A549 treated with DMSO at 1 μM for 4 hours (cell line): ENCODE data around the gene MRPL42. TPM values are rescaled to one million over a fixed set of nuclear protein-coding genes. Genes with fewer than 3 reads are reported as not detected.

Experiments used
- total RNA-seq: library from RNA; stranded (reverse); fragments of 200-300 nt; extraction: Qiagen RNA extraction; gene quantifications from 5 replicates; pipeline ENCODE4 v1.2.3, GENCODE V29; 2022; ENCODE audit warnings: low read depth

The MRPL42 gene
- total RNA-seq = 49.5 to 59.2 TPM (median 56.0 TPM) in 5 replicates

DNA sequence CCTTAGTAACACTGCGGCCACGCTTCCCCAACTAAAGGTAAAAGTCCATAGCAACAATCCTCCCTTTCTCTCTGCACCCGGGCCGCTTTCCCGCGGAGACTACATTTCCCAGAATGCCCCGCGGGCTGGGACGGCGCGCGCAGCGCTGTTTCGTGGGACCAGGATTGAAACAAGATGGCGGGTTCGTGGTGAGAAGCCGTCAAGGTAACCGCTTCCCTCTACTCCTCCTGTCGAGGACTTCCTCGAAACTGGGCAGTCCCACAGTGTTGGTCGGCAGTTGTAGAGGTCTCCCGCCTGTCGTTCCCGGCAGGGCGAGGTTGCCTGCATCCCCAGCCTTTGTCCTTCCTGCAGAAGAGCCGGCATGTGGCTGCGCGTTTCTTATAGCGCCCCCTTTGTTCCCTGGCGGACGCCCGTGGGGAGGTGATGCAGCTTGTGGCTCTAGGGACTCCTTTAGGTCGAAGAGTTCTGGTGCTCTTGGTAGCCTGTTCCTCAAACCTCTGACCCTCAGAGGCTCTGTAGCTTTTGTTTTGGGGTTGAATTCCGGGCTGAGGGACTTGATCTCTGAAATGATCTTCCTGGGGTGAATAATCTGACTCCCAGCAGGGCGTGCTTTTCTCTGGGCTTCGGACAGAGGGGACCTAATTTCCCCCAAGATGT, at the start of gene MRPL42:
MRPL42 (plus strand) TSS at position 164 of the 657 bp plus-strand sequence. CDS start 1,772 bp downstream, outside the sequence.

DNA sequence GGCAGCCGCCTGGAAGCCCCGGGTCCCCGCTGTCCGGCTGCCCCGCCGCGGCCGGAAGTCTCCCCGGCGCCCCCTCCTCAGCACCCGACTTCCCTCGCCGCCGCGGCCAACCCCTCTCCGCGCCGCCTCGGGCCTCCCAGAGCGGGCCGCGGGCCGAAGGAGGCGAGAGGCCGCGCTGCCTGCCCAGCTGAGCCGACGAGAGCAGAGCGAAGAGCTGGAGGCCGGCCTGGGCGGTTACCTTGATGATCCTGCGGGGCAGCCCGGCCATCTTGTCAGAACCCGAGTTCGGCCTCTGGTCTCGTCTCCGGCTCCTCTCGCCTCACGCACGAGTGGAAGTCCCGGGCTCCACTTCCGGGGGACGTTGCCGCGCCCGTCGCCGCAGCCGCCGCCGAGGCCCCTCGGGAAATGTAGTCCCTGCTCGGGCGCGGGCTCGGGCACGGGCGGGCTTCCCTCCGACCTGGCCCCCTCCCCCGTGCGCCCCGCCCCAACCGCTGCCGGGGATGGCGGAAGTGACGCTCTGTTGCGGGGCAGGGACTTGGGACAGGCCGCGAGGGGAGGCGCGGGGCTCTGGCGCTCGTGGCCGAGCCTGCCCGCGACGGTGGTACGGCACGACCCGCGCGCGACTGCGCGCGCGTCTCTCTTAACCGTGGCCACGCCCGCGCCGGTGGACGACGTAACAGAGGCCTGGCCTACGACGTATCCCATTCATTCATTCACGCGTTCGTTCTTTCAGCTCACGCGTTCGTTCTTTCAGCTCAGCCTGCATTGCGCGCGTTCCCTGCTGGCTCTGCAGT, 25.5 kb upstream of the MRPL42 start, which contains the start of gene UBE2N:
UBE2N (minus strand) TSS at position 331 of the 794 bp plus-strand sequence; CDS start at position 268, 63 bp downstream.

Other genes starting within 250 kb of the MRPL42 start
- 27.5 to 42.1 TPM (median 35.5 TPM) in 5 replicates for gene NUDT4, start 89.6 kb upstream of the MRPL42 start, total RNA-seq
- gene UBE2N, start 25.6 kb upstream of the MRPL42 start, total RNA-seq = 158 to 184 TPM (median 176 TPM) in 5 replicates
- 23.1 to 32.3 TPM (median 27.1 TPM) in 5 replicates for gene SOCS2, start 105.2 kb downstream of the MRPL42 start, total RNA-seq
- gene CRADD, start 209.9 kb downstream of the MRPL42 start, total RNA-seq = 9.6 to 15.8 TPM (median 10.9 TPM) in 5 replicates